Stimulated activated CD8-positive, alpha-beta memory T cell treated with anti-CD3 and anti-CD28 coated beads, Interleukin-2, amount 100 ng/mL, for 1 hour (primary cell): Measurements from ENCODE around the gene MTA3.

ENCODE experiments used
- DNase-seq, 2 donors: peaks; one replicate each; pipeline ENCODE4 v3.0.0-alpha.2; 2020; ENCODE audit warnings: low read depth in 2 of 2

MTA3 gene

DNA sequence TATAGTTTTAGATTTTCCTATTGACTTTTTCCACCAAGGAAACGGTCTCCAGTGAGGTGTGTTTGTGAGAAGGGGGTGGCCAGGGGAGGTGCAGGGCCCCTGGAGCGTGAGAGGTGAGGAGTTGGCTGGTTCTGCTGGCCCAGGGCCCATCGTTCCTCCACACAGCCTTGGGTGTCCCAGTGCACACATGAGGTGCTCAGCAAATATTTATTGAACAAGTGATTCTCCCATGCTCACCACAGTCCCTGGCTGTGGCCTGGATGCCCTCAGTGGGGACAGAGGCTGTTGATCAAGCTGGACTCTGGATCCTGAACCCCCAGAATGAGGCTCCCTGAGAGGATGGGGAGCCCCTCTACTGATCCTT is 219.0 kb downstream of the MTA3 start:
- DNase-seq, result no peak

DNA sequence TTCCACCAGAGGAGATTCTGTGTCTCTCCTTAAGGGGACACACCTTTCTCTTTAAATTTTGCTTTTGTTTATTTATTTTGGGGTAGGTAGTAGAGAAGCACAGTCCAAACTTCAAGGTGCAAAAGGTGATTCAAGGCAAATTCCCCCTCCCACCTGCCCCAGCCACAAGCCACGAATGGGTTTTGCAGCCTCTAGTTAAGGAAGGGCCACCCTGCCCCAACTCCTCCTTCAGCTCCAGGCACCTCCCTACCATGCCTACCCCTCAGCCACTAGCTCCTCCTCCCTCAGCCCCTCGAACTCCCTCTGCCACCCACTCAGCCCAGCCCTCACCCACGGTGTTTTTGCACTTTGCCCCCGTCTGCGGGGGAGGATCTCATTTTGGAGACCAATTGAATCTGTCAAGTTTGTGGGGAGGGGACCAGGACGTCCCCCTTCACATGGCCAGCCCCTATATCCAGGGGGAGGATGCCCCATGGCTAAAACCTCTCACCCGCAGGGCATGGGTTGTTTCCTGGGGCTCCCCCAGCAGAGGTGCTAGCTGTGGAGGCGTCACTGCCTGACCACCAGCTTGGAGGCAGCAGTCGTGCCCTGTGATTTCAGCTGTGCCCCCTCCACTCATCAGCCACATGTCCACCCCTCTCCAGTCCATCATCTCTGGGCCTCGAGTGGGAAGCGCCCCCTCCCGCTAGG is 219.5 kb downstream of the MTA3 start:
- DNase-seq, result no peak

DNA sequence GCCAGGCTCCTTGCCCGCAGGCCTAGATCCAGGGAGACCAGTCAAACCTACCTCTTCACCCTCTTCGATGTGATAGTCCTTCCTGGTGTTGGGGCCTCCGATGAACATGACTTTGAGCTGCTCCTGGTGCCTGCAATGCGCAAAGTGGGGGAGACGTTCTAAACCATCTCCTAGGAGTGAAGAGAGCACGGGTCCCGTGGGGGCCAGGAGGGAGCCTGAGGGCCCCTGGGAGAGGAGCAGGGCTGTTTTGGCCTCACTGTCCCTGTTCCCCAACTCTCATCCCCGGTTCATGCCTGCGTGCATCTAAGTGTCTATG is 220.0 kb downstream of the MTA3 start:
- no peak for DNase-seq

GRCh38 chr2:42788882-42789281 is 220.4 kb downstream of the MTA3 start:
- no peak for DNase-seq

GRCh38 chr2:42789751-42790150 is 221.3 kb downstream of the MTA3 start:
- no peak for DNase-seq

DNA sequence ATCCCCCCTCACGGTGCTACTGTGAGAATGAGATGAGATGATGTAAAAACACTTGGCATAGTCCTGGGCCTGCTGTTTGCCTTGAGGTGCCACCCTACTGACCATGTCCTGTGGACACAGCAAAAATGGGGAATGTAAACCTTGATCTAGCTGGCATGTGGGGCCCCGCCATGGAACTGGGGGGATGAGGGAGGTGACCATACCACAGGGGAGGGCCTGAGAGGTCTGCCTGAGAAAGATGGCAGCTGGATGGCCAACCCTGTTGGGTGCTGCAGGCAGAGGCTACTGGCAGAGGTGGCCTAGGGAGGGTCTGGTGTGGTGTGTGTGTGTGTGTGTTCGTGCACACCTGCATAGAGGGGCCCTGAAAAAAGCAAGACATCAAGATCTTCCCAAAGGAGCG is 223.2 kb downstream of the MTA3 start:
- no peak for DNase-seq

- DNase-seq, result no peak
Observed at GRCh38 chr2:42792087-42792582, 223.7 kb downstream of the MTA3 start.

- no peak for DNase-seq
Observed at GRCh38 chr2:42792583-42793333, 224.3 kb downstream of the MTA3 start, which contains the start of gene HAAO. HAAO (minus strand) TSS chr2:42792583; CDS start chr2:42792536, 47 bp downstream.

GRCh38 chr2:42793334-42794270 is 225.2 kb downstream of the MTA3 start:
- DNase-seq, result no peak

DNA sequence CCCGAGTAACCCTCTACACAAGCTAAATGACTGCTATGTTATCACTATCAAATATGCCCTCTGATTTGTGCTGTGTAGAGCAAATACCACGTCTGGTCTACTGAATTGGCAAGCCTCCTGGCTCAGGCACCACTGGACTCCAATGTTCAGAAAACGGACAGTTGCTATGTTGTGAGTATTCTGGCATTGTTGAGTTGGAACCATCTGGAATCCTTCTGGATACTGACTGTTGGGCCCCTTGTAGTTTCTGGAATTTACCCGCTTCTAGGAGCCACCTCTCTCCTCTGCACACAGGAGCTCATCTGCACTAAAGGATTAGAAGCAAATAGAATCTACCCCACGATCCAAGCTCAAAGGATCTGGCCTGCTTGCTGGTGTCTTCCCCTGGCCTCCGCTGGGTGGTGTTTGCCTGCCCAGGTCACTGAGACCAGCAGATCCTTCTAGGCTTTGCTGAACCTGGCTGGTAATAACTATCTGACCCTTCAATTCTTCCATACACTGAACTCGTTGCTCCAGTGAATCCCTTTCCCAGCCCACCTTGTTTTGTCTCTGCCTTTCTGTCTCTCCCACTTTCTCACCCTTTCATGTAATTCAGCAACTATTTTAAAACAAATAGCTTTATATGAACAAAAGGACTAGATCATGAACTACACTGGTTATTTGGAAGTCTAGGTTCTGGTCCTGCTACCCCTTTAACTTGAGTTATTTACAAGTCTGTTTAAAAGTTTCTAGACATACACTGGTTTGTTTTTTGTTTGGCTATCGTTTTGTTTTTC is 226.0 kb downstream of the MTA3 start:
- DNase-seq, result no peak

DNA sequence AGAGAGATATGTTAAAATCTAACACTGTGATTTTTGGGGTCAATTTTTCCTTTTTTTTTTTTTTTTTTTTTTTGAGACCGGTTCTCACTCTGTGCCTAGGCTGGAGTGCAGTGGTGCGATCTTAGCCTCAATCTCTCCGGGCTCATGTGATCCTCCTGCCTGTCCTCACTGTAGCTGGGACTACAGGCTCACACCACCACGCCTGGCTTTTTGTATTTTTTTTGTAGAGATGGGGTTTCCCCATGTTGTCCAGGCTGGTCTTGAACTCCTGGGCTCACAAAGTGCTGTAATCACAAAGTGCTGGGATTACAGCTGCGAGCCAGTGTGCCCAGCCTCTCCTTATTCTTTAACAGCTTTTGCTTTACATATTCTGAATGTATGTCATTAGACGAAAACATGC is 226.8 kb downstream of the MTA3 start:
- DNase-seq, result no peak

GRCh38 chr2:42795841-42796301 is 227.4 kb downstream of the MTA3 start:
- DNase-seq, result no peak

DNA sequence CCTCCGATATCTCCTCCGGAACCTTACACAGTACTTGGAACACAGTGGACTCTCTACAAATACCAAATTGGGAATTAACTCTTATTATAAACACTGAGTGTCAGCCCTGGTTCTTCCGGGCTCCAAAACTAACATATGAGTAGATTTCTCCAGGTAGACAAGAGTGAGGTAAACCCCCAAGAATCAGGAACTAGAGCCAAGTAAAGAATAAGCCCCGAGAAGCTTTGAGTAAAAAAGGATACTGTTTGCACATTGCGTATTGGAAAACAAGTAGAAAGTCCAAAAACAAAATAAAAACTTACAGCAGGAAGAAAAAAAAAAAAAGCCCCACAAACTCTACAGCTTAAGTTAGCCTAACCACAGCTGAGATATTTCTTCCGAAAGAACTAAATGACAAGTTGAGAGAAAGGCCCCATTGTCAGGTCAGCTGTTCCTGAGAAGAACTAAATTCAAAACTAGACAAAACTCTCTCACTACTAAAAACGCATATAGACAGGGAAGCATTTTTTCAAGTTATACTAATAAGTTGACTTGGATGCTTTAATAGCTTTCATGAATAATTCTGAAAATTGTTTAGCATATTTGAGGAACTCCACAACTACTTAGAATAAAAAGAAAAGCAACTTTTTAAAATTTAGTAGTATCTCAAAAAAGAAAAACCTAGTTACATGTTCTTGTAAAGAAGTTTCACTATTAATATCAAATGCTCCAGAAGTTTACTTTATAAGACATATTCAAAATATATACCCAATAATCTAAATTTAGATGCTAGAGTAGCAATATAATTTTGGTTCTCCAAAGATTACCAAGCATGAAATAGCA is 228.2 kb downstream of the MTA3 start:
- DNase-seq, result no peak

GRCh38 chr2:42797281-42797680 is 228.8 kb downstream of the MTA3 start:
- DNase-seq, result no peak

DNA sequence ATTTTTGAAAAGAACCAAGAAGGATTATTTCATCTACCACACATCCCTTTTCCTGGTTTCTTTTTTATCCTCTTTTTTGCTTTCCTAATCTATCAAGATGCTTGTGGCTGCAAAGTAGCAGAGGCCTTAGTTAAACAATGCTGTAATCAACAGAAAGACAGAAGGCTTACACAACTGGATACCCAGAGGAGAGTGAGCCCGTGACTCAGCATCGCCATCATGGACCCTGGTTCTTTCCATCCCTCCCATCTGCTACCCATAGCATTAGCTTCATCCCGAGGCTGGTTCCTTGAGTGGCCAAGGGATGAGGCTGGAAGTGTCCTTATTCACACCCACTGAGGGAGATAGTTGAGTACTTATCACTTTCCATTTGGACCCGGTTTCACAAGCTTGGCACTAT is 231.4 kb downstream of the MTA3 start:
- no peak for DNase-seq

GRCh38 chr2:42800461-42800962 is 232.1 kb downstream of the MTA3 start:
- DNase-seq, result no peak

GRCh38 chr2:42800981-42801380 is 232.5 kb downstream of the MTA3 start:
- no peak for DNase-seq

- no peak for DNase-seq
Observed at GRCh38 chr2:42801381-42801780, 232.9 kb downstream of the MTA3 start.

DNA sequence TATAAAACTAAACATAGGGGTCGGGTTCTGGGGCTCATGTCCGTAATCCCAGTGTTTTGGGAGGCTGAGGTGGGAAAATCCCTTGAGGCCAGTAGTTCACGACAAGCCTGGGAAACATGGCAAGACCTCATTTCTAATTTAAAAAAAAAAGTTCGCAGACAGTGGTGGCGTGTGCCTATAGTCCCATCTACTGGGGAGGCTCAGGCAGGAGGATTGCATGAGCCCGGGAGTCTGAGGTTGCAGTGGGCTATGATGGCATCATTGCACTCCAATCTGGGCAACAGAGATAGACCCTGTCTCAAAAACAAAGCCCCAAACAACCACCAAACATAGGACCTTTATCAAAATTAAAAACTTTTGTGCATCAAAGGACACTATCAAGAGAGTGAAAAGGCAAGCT is 233.7 kb downstream of the MTA3 start:
- DNase-seq, result no peak

DNA sequence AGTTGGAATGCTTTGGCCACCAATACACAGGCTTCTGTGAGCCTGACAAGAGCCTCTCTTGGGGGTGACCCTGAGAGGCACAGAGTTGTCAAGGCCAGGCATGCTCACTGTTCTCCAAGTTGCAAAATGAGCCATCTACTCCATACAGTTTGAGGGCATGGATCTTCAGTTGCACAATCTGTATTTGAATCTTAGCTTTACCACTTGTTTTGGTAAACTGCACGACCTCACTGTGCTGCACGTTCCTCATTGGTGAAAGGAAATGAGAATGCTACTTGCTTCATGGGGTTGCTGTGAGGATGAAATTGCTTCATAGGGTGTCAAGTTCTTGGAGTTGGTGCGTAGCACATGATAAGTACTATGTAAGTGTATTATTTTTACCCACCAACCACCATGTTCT is 235.9 kb downstream of the MTA3 start:
- no peak for DNase-seq
